NCI-H2107 treated with DMSO at 0.1 percent for 48 hours (cell line): ENCODE data around the gene ITGAD.

Source experiments
- DNase-seq: peaks from one replicate; lab custom pipeline; 2025; ENCODE audit not compliant: unreplicated experiment; lab: John Stamatoyannopoulos, UW

Gene ITGAD

GRCh38 chr16:31365131-31365865 is 27.8 kb upstream of the ITGAD start:
- no peak for DNase-seq

DNA sequence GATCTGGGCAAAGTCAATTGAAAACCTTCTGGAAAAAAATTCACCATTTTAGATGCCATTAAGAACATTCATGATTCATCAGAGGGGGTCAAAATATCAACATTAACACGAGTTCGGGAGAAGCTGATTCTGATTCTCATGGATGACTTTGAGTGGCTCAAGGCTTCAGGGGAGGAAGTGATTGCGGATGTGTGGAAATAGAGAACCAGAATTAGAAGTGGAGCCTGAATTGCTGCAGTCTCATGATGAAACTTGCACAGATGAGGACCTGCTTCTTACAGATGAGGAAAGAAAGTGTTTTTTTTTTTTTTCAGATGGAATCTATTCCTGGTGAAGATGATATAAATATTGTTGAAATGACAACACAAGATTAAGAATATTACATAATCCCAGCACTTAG is 25.3 kb upstream of the ITGAD start:
- no peak for DNase-seq

DNA sequence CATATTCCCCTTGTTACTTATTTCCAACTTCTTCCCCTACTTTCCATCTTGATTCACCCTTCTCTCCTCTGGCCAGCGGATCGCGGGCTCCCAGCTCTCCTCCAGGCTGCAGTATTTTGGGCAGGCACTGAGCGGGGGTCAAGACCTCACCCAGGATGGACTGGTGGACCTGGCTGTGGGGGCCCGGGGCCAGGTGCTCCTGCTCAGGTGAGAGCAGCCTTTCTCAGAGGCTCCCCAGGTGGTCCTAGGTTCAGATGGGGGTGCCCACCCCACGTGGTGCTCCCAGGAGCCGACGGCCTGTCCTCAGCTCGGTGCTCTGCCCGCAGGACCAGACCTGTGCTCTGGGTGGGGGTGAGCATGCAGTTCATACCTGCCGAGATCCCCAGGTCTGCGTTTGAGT is 22.1 kb upstream of the ITGAD start:
- no peak for DNase-seq

DNA sequence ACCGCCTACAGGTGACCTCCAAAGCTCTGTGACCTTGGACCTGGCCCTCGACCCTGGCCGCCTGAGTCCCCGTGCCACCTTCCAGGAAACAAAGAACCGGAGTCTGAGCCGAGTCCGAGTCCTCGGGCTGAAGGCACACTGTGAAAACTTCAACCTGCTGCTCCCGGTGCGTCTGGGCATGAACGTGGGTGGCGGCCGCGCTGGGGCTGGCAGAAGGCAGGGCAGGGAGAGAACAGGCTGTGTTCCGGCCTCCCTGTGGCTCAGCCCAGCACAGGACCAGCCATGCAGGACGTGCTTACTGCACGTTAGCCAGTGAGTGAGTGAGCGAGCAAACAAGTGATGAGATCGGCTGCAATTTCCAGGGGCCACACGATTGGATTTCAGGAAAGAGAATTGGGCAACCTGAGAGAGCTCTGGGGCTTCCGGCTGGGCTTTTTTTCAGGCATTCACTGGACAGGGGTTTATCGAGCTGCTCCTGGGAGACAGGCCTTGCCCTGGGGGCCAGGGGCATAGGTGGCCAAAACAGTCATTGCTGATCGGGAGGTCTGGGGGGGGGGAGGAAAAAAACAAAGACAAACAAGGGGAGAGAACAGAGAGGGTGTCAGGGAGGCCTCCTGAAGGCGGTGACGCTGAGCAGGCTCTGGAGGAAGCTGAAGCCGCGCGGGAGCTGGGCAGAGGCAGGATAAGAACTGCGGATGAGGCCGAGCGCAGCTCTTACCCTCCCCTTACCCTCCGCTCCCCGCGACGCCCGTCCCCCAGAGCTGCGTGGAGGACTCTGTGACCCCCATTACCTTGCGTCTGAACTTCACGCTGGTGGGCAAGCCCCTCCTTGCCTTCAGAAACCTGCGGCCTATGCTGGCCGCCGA is 21.3 kb upstream of the ITGAD start:
- DNase-seq: no peak

DNA sequence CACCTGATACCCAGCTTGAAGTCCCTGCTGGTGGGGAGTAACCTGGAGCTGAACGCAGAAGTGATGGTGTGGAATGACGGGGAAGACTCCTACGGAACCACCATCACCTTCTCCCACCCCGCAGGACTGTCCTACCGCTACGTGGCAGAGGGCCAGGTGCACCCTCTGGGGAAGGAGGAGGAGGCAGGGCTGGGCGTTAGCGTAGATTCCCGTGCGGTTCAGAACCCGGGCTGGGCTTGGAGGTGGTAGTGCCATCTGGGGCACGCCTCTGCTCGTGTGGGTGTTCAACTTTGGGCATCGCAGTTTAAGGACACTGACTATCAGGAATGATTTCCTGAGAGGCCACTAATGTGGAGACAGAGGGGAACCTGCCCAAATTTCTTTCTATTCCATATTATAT is 19.9 kb upstream of the ITGAD start:
- no peak for DNase-seq

- no peak for DNase-seq
Observed at GRCh38 chr16:31375231-31375630, 17.9 kb upstream of the ITGAD start.

- no peak for DNase-seq
Observed at GRCh38 chr16:31376705-31377104, 16.4 kb upstream of the ITGAD start.

DNA sequence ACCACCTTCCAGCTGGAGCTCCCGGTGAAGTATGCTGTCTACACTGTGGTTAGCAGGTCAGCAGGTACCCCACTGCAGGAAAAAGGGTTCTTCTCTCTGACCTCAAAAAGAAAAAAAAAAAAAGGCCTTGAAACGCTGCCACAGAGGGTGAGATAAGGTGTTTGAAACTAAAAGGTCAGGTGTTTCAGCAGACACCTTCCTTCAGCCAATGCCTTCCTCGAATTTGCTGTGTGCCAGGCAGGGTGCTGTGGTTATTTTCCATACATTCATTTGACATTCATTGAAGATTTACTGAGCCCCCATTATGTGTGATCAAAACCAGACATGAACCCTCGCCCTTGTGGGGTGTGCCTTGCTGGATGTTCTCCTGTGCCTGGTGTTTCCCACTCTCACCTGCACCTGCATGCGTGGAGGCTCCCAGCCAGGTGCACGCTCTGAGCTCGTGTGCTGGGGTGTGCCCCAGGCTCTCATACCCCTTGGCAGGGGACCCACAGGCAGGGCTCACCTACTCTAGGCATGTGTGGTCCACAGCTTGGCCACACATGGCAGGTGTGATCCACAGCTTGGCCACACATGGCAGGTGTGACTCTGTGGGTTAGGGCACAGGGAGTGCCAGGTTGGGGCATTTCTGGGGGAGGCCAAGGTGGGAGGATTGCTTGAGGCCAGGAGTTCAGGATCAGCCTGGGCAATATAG is 15.8 kb upstream of the ITGAD start:
- no peak for DNase-seq

- no peak for DNase-seq
Observed at GRCh38 chr16:31380201-31380600, 12.9 kb upstream of the ITGAD start.

DNA sequence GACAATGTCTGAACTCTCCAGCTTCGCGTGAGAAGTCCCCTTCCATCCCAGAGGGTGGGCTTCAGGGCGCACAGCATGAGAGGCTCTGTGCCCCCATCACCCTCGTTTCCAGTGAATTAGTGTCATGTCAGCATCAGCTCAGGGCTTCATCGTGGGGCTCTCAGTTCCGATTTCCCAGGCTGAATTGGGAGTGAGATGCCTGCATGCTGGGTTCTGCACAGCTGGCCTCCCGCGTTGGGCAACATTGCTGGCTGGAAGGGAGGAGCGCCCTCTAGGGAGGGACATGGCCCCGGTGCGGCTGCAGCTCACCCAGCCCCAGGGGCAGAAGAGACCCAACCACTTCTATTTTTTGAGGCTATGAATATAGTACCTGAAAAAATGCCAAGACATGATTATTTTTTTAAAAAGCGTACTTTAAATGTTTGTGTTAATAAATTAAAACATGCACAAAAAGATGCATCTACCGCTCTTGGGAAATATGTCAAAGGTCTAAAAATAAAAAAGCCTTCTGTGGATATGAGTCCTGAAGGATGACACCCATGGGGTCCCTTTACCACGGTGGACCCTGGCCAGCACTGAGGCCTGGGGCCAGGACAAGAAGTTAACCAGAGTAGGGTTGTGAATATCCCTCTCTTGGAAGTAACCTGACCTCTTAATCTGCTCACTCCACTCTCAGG is 10.5 kb upstream of the ITGAD start:
- DNase-seq: no peak

- no peak for DNase-seq
Observed at GRCh38 chr16:31385680-31386079, 7.5 kb upstream of the ITGAD start.

DNA sequence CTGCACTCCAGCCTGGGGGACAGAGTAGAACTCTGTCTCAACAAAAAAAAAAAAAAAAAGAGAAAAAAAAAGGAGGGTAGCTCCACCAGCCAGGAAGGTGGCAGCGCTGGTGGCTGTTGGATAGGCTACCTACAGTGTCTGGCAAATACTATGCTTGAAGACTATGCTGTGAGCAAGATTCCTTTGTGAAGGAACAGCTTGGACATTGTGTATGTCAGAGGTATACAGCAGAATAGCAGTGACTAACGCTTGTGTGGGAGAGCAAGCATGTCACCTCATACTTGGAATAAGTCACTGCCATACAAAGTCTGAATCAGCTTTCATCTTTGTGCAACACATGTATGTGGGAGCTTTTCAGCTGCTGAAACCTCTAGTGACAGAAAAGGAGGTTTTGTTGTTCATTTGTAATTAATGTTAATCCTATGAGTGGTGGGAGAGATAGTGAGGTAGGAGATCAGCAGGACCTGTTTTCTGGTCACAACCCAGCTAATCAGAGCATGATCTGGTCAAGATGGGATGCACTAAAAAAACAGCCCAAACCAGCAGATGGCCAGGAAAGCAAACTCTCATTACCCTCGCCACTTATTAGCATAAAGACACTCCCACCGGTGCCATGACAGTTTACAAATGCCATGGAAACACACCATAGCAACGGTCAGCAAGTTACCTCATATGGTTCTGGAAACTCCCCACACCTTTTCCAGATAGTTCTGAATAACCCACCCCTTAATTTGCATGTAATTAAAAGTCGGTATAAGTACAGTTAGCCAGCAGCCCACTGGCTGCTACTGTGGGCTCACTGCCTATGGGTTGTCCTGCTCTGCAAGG is 6.8 kb upstream of the ITGAD start:
- no peak for DNase-seq

DNA sequence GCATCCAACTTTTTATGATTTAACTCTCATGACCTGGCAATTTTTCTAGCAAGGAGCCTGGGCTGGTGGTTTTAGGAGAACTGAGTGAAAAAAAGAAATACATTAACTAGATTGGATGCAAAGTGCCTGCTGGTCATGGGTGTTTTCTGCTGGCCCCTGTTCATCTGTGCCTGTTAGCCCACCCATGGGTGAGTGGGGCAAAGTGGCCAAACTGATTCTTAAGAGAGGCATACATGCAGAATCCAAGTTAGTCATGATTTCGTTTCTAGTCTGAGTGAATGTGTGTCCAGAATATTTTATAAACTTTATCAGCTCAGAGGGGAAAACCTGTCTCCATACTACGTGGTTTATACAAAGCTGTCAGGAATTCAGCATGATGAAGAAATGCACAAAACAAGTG is 4.6 kb upstream of the ITGAD start:
- no peak for DNase-seq

DNA sequence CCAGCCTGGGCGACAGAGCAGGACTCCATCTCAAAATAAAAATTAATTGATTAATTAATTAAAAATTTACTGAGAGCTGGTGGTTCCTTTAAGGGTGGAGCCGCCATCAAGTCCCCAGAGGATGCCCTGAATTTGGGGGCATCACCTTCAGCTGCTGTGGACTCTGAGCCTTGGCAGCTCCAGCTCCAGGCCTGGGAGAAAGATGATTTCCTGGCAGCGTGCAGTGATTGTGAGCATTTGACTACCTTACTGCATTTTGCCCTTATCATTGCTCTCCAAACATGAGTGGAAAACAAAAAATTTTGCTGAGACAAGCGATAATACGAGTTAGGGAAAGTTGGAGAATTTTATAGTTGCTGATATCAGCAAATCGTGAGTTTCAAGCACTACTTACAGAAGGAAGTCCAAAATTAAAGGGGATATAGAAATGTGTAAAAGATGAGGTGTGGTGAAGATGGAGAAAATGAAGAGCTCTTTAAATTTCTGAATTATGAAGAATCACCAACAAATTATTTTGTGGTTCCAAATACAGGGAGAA is 2.6 kb upstream of the ITGAD start:
- no peak for DNase-seq

- DNase-seq: no peak
Observed at GRCh38 chr16:31395647-31396046, 2.5 kb downstream of the ITGAD start.

- no peak for DNase-seq
Observed at GRCh38 chr16:31397096-31397660, 4.0 kb downstream of the ITGAD start.

GRCh38 chr16:31397701-31398100 is 4.6 kb downstream of the ITGAD start:
- no peak for DNase-seq

DNA sequence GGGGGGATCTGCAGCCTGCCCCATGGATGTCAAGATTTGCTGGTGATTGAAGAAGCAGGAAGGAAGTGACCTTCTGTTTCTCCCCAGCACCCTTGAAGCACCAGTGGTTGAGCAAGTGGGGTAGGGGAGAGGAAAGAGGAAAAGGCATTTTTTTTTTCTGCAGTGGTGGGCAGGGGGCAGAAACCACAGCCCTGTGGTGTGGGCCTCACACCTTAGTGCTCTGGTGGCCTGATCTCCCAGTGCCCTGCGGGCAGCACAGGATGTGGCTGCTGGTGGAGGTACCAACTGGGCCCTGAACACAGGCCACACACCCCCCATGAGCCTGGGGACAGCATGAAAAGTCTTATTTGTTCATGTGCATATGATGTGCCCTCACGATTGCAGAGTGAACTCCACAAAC is 7.1 kb downstream of the ITGAD start:
- DNase-seq: no peak

GRCh38 chr16:31401436-31401835 is 8.3 kb downstream of the ITGAD start:
- DNase-seq: no peak

GRCh38 chr16:31402687-31403086 is 9.6 kb downstream of the ITGAD start:
- DNase-seq: no peak
